Activated CD8-positive, alpha-beta T cell treated with anti-CD3 and anti-CD28 coated beads for 36 hours (primary cell): ENCODE measurements around the gene GJB3. TPM values are rescaled to one million over a fixed set of nuclear protein-coding genes. Genes with fewer than 3 reads are reported as not detected.

Source experiments
- ATAC-seq: fragments of 200-7000 bp; cut with Tn5 transposase; one replicate; pipeline ENCODE4 v1.10.0; 2021; ENCODE audit warnings: mild to moderate bottlenecking, moderate library complexity
- CTCF ChIA-PET: fragments of 350-600 bp; sonication (Branson Sonifier 250); formaldehyde crosslinking; loops from one replicate; lab custom pipeline; 2021; ENCODE audit warnings: antibody characterized with exemption; lab: Charles Lee
- POLR2A ChIA-PET: fragments of 350-600 bp; sonication (Branson Sonifier 250); formaldehyde crosslinking; loops from one replicate; lab custom pipeline; 2021; ENCODE audit warnings: antibody characterized with exemption; lab: Charles Lee
- DNase-seq: peaks from one replicate; pipeline ENCODE4 v3.0.0-alpha.2; 2020
- H3K27ac Mint-ChIP-seq: one replicate; pipeline ENCODE4 v1.8.0; 2021; ENCODE audit warnings: mild to moderate bottlenecking, mixed read lengths
- H3K27me3 Mint-ChIP-seq: one replicate; pipeline ENCODE4 v1.8.0; 2021; ENCODE audit warnings: mixed read lengths
- H3K36me3 Mint-ChIP-seq: one replicate; pipeline ENCODE4 v1.8.0; 2021; ENCODE audit warnings: low read depth, mixed read lengths
- H3K4me1 Mint-ChIP-seq: one replicate; pipeline ENCODE4 v1.8.0; 2021; ENCODE audit warnings: low read depth, mixed read lengths
- H3K4me3 Mint-ChIP-seq: one replicate; pipeline ENCODE4 v1.8.0; 2021; ENCODE audit warnings: mild to moderate bottlenecking, moderate library complexity, mixed read lengths
- H3K9me3 Mint-ChIP-seq: one replicate; pipeline ENCODE4 v1.8.0; 2021; ENCODE audit warnings: mixed read lengths
- CTCF ChIP-seq: fragments of 200-600 bp; IDR thresholded peaks from one replicate; pipeline ENCODE4 v1.8.0; 2022; ENCODE audit warnings: antibody characterized with exemption, mild to moderate bottlenecking
- intact Hi-C: fragments of 100-400 bp; cut with micrococcal nuclease; formaldehyde crosslinking; loops from one replicate; pipeline ENCODE4 v1.10.0; 2022
- total RNA-seq, 2 experiments: library from RNA; stranded (reverse); gene quantifications; one replicate each; pipeline ENCODE4 v1.2.3, GENCODE V29; 2021

GJB3 gene
- total RNA-seq, 2 experiments from 2014 or later: not detected

GRCh38 chr1:34778381-34778780 lies 2.6 kb upstream of the GJB3 start:
- ChIA-PET CTCF (interaction anchor here (2.6 kb wide), 1 partner anchor 74 kb away, joined by 11 read pairs; no protein-coding TSS in a partner anchor), POLR2A (no interaction called here)
- H3K36me3 Mint-ChIP-seq: no peaks in the 10 kb centered on the region
- H3K27me3 Mint-ChIP-seq: peaks cover 30% of the 10 kb centered on the region
- H3K4me1 Mint-ChIP-seq: peaks cover 2% of the 10 kb centered on the region
- TF ChIP-seq CTCF: no peak
- ATAC-seq (no peak), DNase-seq (no peak)
- no peaks in the 10 kb centered on the region for H3K9me3 Mint-ChIP-seq
- H3K4me3 Mint-ChIP-seq: no peak overlapping the region
- no peak overlapping the region for H3K27ac Mint-ChIP-seq
- intact Hi-C loops: no loop called here

- Mint-ChIP-seq H3K4me3 (no peak overlapping the region), H3K27ac (no peak overlapping the region), H3K4me1 (peaks cover 2% of the 10 kb centered on the region), H3K36me3 (no peaks in the 10 kb centered on the region), H3K27me3 (peaks cover 32% of the 10 kb centered on the region), H3K9me3 (no peaks in the 10 kb centered on the region)
- intact Hi-C loops: no loop called here
- ATAC-seq (no peak), DNase-seq (no peak)
- POLR2A ChIA-PET: no interaction called here
- no peak for TF ChIP-seq CTCF
- CTCF ChIA-PET: interaction anchor here (2.6 kb wide), 1 partner anchor 74 kb away, joined by 11 read pairs; no protein-coding TSS in a partner anchor
These were observed 2.0 kb upstream of the GJB3 start for GRCh38 chr1:34779005-34779404.

GRCh38 chr1:34779526-34779925 lies 1.5 kb upstream of the GJB3 start:
- Mint-ChIP-seq H3K36me3 (no peaks in the 10 kb centered on the region), H3K4me1 (peaks cover 2% of the 10 kb centered on the region), H3K9me3 (no peaks in the 10 kb centered on the region), H3K4me3 (no peak overlapping the region), H3K27ac (no peak overlapping the region), H3K27me3 (peaks cover 33% of the 10 kb centered on the region)
- DNase-seq (no peak), ATAC-seq (no peak)
- POLR2A ChIA-PET: no interaction called here
- CTCF ChIA-PET: interaction anchor here (2.6 kb wide), 1 partner anchor 73 kb away, joined by 11 read pairs; no protein-coding TSS in a partner anchor
- intact Hi-C loops: no loop called here
- TF ChIP-seq CTCF: no peak

GRCh38 chr1:34779962-34780361 lies 1.1 kb upstream of the GJB3 start:
- Mint-ChIP-seq H3K4me1 (peaks cover 2% of the 10 kb centered on the region), H3K27ac (no peak overlapping the region), H3K36me3 (no peaks in the 10 kb centered on the region), H3K27me3 (peaks cover 35% of the 10 kb centered on the region), H3K4me3 (no peak overlapping the region), H3K9me3 (no peaks in the 10 kb centered on the region)
- DNase-seq (no peak), ATAC-seq (no peak)
- CTCF ChIA-PET: interaction anchor here (2.6 kb wide), 1 partner anchor 73 kb away, joined by 11 read pairs; no protein-coding TSS in a partner anchor
- intact Hi-C loops: no loop called here
- TF ChIP-seq CTCF: no peak
- POLR2A ChIA-PET: interaction anchor here (1.1 kb wide), 1 partner anchor 15 kb away, joined by 3 read pairs; no protein-coding TSS in a partner anchor

- ChIA-PET POLR2A (interaction anchor here (1.1 kb wide), 1 partner anchor 15 kb away, joined by 3 read pairs; no protein-coding TSS in a partner anchor), CTCF (no interaction called here)
- H3K4me3 Mint-ChIP-seq: no peak overlapping the region
- H3K27ac Mint-ChIP-seq: no peak overlapping the region
- peaks cover 38% of the 10 kb centered on the region for H3K27me3 Mint-ChIP-seq
- no peaks in the 10 kb centered on the region for H3K9me3 Mint-ChIP-seq
- peaks cover 2% of the 10 kb centered on the region for H3K4me1 Mint-ChIP-seq
- intact Hi-C loops: no loop called here
- H3K36me3 Mint-ChIP-seq: no peaks in the 10 kb centered on the region
- TF ChIP-seq CTCF: no peak
- DNase-seq (no peak), ATAC-seq (no peak)
These were observed 486 bp upstream of the GJB3 start for GRCh38 chr1:34780528-34780927.
